Ishikawa (cell line): ENCODE results near the gene ZNF222.

ENCODE experiments used
- CEBPB ChIP-seq: IDR thresholded peaks from 2 replicates; pipeline ENCODE4 v1.6.1; 2012
- CREB1 ChIP-seq: IDR thresholded peaks from 2 replicates; pipeline ENCODE4 v1.6.1; 2012; ENCODE audit warnings: low read depth
- EGR1 ChIP-seq: IDR thresholded peaks from 2 replicates; pipeline ENCODE4 v1.6.1; 2012
- EP300 ChIP-seq: IDR thresholded peaks from 2 replicates; pipeline ENCODE4 v1.6.1; 2012; ENCODE audit warnings: borderline replicate concordance
- FOXM1 ChIP-seq: IDR thresholded peaks from 2 replicates; pipeline ENCODE4 v1.6.1; 2012; ENCODE audit warnings: low read depth, borderline replicate concordance
- NFIC ChIP-seq: IDR thresholded peaks from 2 replicates; pipeline ENCODE4 v1.6.1; 2012
- RAD21 ChIP-seq: IDR thresholded peaks from 2 replicates; pipeline ENCODE4 v1.6.1; 2012; ENCODE audit warnings: low read depth
- REST ChIP-seq: IDR thresholded peaks from 2 replicates; pipeline ENCODE4 v1.6.1; 2012; ENCODE audit warnings: low read depth, mild to moderate bottlenecking
- TAF1 ChIP-seq: IDR thresholded peaks from 2 replicates; pipeline ENCODE4 v1.6.1; 2012; ENCODE audit warnings: low read depth, mild to moderate bottlenecking
- TCF12 ChIP-seq: IDR thresholded peaks from 2 replicates; pipeline ENCODE4 v1.6.1; 2012; ENCODE audit warnings: low read depth
- YY1 ChIP-seq: IDR thresholded peaks from 2 replicates; pipeline ENCODE4 v1.6.1; 2012; ENCODE audit warnings: low read depth
- ZBTB7A ChIP-seq: IDR thresholded peaks from 2 replicates; pipeline ENCODE4 v1.6.1; 2012; ENCODE audit warnings: low read depth
- TF ChIP-seq, protein P1 (sequence below): IDR thresholded peaks from 2 replicates; pipeline ENCODE4 v1.6.1; 2012
- TF ChIP-seq, protein P2 (sequence below): IDR thresholded peaks from 2 replicates; pipeline ENCODE4 v1.6.1; 2012

DNA sequence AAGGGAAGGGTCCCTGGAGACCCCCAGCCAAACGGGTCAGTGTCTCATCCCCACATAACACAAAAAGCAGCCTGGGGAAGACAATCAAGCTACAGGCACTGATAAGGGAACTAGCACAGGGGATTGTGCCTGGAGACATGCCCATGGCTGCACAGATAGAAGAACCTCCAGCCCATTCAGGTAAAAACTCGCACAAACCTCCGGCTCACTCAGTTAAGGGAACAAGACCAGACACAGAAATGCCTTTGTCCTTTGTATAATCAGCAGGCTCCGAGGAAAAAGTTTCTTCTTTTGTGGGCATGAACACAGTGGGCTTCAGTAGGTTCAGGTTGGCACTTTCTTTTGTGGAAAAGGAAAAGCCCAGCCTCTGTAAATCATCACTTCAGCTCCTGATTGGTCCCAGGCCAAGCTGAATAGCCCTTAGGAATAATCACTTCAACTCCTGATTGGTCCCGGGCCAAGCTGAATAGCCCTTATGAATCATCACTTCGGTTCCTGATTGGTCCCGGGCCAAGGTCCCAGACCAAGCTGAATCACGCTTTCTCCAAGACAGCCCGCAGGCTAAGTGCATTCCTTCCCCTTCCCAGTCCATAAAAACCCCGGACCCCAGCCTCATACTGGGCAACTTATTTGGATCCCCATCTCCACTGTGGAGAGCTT lies 27.4 kb upstream of the ZNF222 start:
- TF ChIP-seq TCF12 (no peak), RAD21 (no peak), EGR1 (no peak), CREB1 (no peak), CEBPB (no peak), EP300 (no peak), TAF1 (no peak), YY1 (no peak), REST (no peak), ZBTB7A (no peak), FOXM1 (no peak), NFIC (no peak)
- TF ChIP-seq, protein P1, sequence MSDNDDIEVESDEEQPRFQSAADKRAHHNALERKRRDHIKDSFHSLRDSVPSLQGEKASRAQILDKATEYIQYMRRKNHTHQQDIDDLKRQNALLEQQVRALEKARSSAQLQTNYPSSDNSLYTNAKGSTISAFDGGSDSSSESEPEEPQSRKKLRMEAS, result no peak
- TF ChIP-seq, protein P2, sequence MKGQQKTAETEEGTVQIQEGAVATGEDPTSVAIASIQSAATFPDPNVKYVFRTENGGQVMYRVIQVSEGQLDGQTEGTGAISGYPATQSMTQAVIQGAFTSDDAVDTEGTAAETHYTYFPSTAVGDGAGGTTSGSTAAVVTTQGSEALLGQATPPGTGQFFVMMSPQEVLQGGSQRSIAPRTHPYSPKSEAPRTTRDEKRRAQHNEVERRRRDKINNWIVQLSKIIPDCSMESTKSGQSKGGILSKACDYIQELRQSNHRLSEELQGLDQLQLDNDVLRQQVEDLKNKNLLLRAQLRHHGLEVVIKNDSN, result no peak
